ENCODE results near the gene DOCK3. TPM values are rescaled to one million over a fixed set of nuclear protein-coding genes. Genes with fewer than 3 reads are reported as not detected.

Gene DOCK3
- total and polyA plus RNA-seq, 10 of the 15 experiments (the other 5 are each of a cell fraction or from before 2014, with no cell fraction given), result 0.02 to 0.52 (median 0.04) TPM; not detected in 5

GRCh38 chr3:51385621-51386091, 710.9 kb downstream of the DOCK3 start:
- BruUV-seq (replicated peaks), result no TSS peak
- ChIA-PET CTCF (interaction anchor here (0.7 to 2.5 kb wide), 13 partner anchors 13 to 817 kb away, joined by 3 to 17 read pairs (median 4); partner anchors contain the start of genes DCAF1, MAPKAPK3, RAD54L2 and RRP9), RAD21 (ENCODE audit: unreplicated experiment) (interaction anchor here (0.8 to 1.9 kb wide), 9 partner anchors 14 to 769 kb away, joined by 3 to 14 read pairs (median 3); partner anchors contain the start of genes DCAF1 and MAPKAPK3), POLR2A (interaction anchor here (0.6 to 3.6 kb wide), 10 partner anchors 43 to 816 kb away, joined by 3 to 26 read pairs (median 4); partner anchors contain the start of genes DCAF1, HEMK1 and TEX264), SMC1A (ENCODE audit: uncharacterized antibody, unreplicated experiment) (interaction anchor here (0.9 kb wide), 1 partner anchor 769 kb away, joined by 3 read pairs; the partner anchor contains the start of gene MAPKAPK3)
- TF ChIP-seq SRF (IDR thresholded peaks at IDR 0.05; ENCODE audit: low read depth in 2 of 2, low read length in 2 of 2) (no peak), MAX (IDR thresholded peaks at IDR 0.05; ENCODE audit: low read depth, low read length) (no peak), RUNX3 (IDR thresholded peaks at IDR 0.05; ENCODE audit: low read length) (no peak), KLF5 (IDR thresholded peaks at IDR 0.05; ENCODE audit: partially characterized antibody) (no peak), SMARCA5 (IDR thresholded peaks at IDR 0.05) (0 out of 2 replicates have a peak, but pooled peaks have one; percentile 7), CEBPB (IDR thresholded peaks at IDR 0.05; ENCODE audit: borderline replicate concordance in 1 of 2, low read depth in 2 of 2, low read length in 2 of 2) (no peak), ATF2 (IDR thresholded peaks at IDR 0.05; ENCODE audit: low read length) (no peak), RAD51 (IDR thresholded peaks at IDR 0.05) (no peak), MYC (IDR thresholded peaks at IDR 0.05; ENCODE audit: insufficient read depth, insufficient read length, insufficient replicate concordance, low read length, severe bottlenecking) (no peak)
- Histone ChIP-seq H3K9me3 (replicated peaks; ENCODE audit: control insufficient read depth, insufficient read depth, low read length) (no peaks in the 10 kb centered on the region), H3K9ac (ENCODE audit: control insufficient read depth, insufficient read depth, low read length) (peak overlapping the region; percentile 95), H3K36me3 (ENCODE audit: control insufficient read depth in 2 of 2, insufficient read depth in 2 of 2, low read length in 1 of 2) (peaks cover 8 to 21% of the 10 kb centered on the region in 2 experiments), H2AFZ (ENCODE audit: control insufficient read depth, low read depth, low read length) (peak overlapping the region; percentile 15), H3K79me2 (ENCODE audit: control insufficient read depth, insufficient read depth, low read length) (peaks cover 51% of the 10 kb centered on the region), H3K4me1 (ENCODE audit: control insufficient read depth, insufficient read depth, low read length) (peaks cover 22% of the 10 kb centered on the region), H3K27ac (ENCODE audit: control insufficient read depth, insufficient read depth) (peak overlapping the region; percentile 82), H3K4me3 (peak overlapping the region; percentile 83), H4K20me1 (ENCODE audit: control insufficient read depth, insufficient read depth) (0 out of 2 replicates have a peak, but pooled peaks cover 4% of the 10 kb centered on the region), H3K4me2 (ENCODE audit: control insufficient read depth, insufficient read depth) (peak overlapping the region; percentile 96), H3K27me3 (replicated peaks in 1 of 2; ENCODE audit: control insufficient read depth in 2 of 2, insufficient read depth in 2 of 2, low read length in 1 of 2) (no peaks in the 10 kb centered on the region)
- WGBS (ENCODE audit: insufficient coverage, insufficient replicate concordance, low lambda C conversion rate, missing lambda C conversion rate), result under 1% methylated on average over 18 of the region's 18 CpGs
- in situ Hi-C loops (cut with MboI) (loop anchor here (5.0 to 10.0 kb wide), 2 partner anchors 297 to 1031 kb away; partner anchors contain the start of genes CYB561D2, NPRL2 and TMEM115), intact Hi-C loops (cut with micrococcal nuclease; ENCODE audit: unreplicated experiment) (loop anchor here (2.0 to 5.0 kb wide), 3 partner anchors 287 to 818 kb away; partner anchors contain the start of genes C3orf18, HEMK1, MAPKAPK3 and TEX264)
- FAIRE-seq (no peak), ATAC-seq (no peak), DNase-seq (ENCODE audit: low read depth, low spot score) (no peak)
